Uterus (tissue), 2 donors: ENCODE measurements around the gene RAB27A.

Source experiments
- POLR2A ChIP-seq, 2 donors: fragments of 450-650 bp; IDR thresholded peaks; one replicate each; pipeline ENCODE4 v1.6.1; 2016; ENCODE audit warnings: antibody characterized with exemption in 2 of 2, mild to moderate bottlenecking in 1 of 2, moderate library complexity in 1 of 2
- TF ChIP-seq, protein P1 (sequence below), 4 experiments: fragments of 200-600 bp in 2 of 4; fragments of 450-650 bp in 2 of 4; sonication (generic) in 2 of 4; IDR thresholded peaks; one replicate each; pipeline ENCODE4 v1.5.1; 2016 to 2019; ENCODE audit warnings: antibody characterized with exemption in 4 of 4, mild to moderate bottlenecking in 2 of 4, moderate library complexity in 1 of 4

- TF ChIP-seq, protein P1, sequence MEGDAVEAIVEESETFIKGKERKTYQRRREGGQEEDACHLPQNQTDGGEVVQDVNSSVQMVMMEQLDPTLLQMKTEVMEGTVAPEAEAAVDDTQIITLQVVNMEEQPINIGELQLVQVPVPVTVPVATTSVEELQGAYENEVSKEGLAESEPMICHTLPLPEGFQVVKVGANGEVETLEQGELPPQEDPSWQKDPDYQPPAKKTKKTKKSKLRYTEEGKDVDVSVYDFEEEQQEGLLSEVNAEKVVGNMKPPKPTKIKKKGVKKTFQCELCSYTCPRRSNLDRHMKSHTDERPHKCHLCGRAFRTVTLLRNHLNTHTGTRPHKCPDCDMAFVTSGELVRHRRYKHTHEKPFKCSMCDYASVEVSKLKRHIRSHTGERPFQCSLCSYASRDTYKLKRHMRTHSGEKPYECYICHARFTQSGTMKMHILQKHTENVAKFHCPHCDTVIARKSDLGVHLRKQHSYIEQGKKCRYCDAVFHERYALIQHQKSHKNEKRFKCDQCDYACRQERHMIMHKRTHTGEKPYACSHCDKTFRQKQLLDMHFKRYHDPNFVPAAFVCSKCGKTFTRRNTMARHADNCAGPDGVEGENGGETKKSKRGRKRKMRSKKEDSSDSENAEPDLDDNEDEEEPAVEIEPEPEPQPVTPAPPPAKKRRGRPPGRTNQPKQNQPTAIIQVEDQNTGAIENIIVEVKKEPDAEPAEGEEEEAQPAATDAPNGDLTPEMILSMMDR (IDR thresholded peaks at IDR 0.05), result peak in 1 of 4 experiments; percentile 28
- TF ChIP-seq POLR2A (IDR thresholded peaks at IDR 0.05), result peak in 1 of 2 donors; percentile 43
These were observed 29.2 kb upstream of the RAB27A start, which contains the start of the genes PIGB and PIGBOS1 for GRCh38 chr15:55318588-55319494.
